NOMO-1 treated with DMSO at 0.1 percent for 48 hours (cell line): Measurements from ENCODE around the gene LHX4.

Source experiments
- DNase-seq: peaks from one replicate; lab custom pipeline; 2025; ENCODE audit not compliant: unreplicated experiment; lab: John Stamatoyannopoulos, UW

The LHX4 gene

DNA sequence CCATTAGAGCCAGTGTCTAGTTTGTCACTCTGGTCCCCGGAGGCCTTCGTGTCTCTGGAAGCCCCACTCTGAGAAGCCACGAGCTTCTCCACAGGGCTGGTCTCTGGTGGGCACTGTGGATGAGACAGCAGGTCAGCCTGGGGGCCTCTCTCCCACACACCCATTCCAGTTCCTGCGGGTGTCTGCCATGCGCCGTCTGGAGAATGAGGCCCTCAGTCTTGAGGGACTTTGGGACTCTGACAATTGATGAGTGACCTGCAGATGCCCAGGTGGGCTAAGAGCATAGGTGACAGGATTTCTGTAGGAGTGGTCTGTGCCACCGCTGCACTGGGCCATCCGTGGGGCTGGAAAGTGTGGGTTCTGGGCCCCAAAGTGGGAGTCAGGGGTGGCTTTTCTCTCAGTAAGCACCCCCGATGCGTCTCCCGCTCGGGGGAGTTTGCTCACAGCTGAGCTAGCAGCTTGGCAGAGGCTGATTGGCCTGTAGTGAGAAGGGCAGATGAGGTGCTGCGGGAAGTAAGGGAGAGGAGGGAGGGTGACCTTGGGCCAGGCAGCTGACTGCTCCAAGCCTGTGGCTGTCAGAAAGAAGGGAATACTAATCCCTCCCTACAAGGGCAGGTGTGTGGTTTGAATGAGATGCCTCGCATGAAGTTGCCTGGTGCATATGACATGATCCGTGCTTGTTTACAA, 26.4 kb downstream of the LHX4 start:
- no peak for DNase-seq

DNA sequence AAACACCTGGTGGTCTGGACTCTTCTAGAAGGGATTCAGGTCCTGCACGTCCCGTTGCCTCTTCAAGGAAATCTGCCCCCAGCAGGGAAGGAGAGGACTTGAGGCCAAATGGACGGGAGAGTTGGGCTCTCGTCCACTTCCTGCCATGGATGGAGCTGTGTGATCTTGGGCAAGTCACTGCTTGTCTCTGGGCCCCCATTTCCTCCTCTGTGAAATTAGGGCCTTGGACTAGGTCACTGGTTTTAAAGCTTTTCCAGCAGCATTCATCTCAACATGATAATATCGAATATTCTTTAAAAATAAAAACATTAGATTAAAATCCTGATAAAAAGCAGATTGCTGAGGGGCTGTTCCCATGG, 26.9 kb downstream of the LHX4 start:
- DNase-seq, result no peak

DNA sequence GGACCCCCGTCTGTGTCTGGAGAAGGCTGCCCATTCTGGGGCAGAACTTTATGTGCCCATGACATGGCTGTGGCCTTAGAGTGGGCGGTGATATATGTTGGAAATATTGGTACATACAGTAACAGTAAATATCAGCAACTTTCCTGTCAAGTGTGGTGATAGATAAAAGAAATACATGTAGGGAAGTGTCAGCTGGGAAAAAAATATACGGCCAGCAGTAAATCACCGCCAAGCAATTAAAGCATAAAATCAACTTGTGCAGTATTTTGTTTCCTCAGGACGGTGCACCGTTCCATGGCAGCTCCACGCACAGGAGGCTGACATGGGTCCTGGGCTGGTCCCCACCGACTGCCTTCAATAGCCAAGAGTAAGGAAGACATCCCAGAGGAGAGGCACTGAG, 27.4 kb downstream of the LHX4 start:
- DNase-seq, result no peak

DNA sequence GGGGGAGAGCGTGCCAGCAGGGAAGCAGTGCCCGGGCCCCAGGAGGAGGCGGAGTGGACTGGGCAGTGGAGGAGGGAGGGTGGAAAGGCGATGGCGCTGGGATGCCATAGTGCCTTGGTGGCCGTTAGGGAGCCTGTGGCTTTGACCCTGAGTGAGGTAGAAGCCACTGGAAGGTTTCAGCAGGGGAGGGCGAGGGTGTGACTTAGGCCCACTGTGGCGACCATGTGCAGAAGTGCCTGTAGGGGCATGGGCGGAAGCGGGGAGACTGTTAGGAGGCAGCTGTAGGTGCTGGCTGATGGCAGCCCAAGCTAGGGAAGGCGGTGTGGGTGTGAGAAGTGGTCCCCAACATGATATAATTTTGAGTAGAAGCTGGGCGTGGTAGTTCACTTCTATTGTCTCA, 28.2 kb downstream of the LHX4 start:
- no peak for DNase-seq

DNA sequence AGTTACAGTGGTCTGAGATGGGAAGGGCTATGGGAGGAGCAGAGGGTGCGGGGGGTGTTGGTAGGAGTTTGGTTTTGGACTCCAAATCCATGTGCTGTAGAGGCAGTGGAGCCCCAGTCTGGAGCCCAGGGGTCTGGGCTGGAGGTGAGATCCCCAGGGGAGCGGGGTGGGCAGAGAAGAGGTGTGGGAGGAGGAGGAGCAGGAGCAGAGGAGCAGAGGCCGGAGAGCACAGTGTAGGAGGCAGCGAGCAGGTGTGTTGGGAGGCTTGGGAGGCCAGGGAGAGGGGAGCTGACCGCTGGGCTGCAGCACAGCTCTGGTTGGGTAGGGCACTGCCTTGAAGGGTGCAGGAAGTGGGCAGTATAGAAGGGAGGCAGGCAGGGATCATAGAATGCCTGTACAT, 28.9 kb downstream of the LHX4 start:
- no peak for DNase-seq

DNA sequence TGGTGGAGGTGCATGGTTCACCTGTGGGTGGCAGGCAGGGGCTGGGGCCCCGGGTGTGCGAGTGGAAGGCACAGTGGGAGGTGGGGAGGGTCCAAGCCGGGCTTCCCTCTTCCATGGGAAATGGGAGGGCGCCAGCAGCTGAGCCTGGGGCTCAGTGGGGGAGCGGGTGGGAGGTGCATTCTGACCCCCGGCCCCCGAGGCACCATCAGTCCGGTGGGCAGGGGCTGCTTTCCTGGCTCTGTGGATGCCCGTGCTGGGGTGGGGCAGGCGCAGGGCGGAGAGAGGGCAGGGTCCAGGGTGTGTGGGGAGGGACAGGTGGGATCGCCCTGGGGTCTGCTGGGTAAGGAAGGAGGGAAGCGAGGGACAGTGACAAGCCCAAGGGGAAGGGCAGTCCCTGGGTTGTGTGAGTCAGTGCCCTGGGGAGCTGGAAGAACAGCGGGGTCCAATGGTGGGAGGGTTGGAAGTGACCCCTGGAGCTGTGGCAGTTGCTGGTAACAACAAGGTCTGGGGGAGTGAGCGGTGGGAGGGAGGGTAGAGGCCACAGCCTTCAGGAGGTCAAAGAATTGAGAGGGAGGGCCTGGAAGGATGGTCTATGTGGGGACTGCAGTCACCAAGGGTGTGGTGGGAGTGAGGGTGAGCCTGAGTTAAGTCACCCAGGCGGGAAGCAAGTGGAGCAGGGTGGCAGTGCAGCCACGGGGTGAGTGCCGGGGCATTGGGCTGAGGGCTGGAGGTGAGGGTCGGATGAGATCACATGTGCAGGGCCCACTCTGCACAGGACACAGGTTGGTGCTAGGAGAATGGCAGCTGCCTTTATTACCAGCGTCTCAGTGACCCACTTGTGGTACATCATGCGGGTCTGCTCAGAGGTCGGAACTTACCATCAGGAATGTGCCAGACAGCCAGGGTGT, 29.6 kb downstream of the LHX4 start:
- no peak for DNase-seq

DNA sequence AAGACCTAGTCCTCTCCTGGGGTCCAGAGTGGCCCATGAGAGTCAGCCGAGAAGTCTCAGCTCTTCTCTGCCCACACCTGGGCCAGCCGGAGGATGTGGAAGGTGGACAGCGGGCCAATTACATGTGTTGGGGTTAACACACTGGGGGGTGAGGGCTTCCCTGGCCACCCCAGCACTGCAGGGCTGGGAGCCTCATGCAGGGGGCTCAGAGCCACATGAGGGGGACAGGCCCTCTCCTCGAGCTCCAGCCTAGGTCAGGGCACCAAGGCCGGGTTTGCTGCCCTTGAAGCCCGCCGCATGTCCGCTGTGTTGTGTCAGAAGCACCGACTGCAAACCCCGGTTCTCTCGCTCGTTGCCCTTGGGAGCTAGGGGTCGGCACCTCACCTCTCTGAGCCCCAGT, 30.5 kb downstream of the LHX4 start:
- no peak for DNase-seq

DNA sequence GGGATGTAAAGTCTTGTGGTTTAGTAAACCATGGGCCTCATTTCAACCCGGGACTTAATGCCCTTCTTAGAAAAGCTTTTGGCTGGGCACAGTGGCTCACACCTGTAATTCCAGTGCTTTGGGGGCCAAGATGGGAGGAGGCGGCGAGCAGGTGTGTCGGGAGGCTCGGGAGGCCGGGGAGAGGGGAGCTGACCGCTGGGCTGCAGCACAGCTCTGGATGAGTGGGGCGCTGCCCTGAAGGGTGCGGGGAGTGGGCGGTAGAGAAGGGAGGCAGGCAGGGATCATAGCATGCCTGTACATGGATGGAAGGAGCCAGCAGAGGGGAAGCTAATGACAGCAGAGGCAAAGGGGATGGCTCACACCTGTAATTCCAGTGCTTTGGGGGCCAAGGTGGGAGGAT, 31.0 kb downstream of the LHX4 start:
- DNase-seq, result no peak

DNA sequence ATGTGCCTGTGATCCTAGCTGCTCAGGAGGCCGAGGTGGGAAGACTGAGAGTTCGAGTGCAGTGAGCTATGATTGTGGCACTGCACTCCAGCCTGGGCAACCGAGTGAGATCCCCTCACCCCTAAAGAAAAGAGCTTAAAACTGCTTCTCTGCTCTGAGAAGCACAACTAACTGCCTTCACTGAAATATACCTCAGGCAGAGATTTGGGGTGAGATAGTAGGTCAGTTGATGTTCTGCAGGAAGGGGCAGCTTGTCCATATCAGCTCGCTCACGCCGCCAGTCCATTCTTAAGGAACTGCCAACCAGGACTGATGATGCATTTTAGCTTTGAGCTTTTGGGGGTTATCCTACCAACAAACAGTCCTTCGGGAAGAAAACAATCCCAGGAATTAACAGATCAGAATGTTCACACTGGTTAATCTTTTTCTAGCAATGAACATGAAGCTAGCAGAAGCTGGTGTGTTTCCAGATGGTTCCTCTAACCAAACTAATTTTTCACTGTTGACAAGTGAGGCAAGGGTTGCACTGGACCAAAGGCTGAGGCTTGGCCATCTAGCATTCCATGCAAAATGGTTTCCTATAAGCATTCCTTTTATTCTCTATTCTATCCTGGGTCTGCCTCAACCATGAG, 31.6 kb downstream of the LHX4 start:
- DNase-seq, result no peak

DNA sequence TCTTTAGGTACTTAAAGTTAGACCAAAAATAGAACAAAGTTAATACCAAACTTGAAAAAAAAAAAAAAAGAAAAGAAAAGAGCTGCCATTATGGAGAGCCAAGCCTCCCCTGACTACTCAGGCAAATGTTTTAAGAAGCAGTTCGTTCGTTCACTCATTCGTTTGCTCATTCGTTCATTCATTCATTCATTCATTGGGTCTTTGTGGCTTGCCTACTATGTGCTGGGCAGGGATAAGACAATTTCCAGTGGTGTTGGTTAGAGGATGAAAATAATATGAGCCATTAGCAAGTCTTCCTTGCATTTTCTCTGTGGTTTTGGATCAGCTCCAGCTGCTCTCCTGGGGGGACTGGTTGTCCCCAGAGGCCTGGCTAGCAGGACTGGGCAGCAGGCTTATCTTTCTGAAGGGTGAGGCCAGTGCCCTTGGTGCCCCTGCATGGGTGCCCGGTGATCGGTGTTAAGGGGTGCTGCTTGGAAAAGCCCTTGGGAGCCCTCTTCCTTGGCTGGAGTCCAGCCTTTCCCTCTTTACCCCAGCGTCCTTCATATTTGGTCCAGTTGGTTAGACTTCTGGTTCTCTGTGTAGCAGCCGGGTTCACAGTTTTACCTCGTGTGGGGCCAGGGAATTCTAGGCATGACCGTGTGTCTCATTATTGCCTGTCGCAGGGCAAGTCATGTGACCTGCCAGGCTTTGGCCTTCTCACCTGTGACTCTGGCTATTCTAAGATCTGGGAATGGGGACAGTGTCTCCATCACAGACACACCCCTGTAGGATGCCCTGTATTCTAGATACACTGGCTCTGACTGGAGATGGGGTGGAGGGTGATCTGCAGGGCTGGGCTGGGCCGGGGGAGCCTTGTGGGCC, 32.8 kb downstream of the LHX4 start:
- DNase-seq, result no peak

DNA sequence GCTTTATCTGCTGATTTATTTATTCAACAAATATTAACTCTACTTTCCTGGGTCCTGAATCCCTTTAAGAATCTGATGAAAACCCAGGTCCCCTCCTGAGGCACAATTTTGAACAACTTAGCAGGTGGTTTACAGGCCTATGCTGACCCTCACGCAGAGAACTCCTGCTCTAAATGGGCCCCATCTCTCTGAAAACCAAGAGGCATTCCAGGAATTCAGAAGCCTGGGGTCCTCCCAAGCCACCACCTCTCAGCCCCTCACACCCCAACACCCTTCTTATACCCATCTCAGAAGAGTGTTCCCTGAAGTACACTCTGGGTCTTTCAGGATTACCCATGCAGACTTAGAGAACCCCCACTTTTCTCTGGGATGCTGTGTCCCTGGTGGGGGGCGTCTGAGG, 34.5 kb downstream of the LHX4 start:
- no peak for DNase-seq

DNA sequence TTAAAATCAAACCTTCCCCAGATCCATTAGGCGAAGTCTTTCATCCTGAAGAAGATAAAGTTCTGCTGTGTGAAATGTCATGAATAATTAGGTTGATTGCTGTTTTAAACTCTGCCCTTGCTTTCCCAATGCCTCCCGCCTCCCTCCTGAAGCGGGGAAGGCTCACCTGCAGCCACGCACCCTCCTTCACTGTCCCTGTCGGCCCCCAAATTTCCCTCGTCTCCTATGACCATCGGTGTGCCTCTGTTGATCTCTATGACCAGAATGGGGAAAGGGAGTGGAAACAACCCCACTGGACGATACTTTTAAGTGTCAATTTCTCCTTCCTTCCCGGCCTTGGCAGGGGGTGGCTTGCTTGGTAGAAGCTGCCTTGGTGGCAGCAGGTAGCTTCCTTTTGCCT, 35.1 kb downstream of the LHX4 start:
- no peak for DNase-seq

DNA sequence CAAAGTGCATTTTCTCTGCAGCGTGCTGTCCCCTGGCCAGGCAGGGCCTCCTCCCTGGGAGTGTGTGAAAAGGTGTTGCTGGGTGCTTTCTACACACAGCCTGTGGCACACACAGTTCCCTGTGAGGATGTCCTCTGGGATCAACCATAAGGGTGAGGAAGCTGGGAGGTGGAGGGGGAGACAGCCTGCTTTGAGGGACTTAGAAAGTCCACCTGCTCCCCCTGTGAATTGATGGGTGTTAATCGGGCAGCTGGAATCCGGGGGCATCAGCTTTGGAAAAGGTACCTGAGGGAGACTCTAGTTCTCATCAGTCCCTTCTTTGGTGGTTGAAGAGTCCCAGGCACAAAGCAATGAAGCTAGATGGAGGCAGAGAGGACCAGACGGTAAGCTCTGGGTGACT, 35.8 kb downstream of the LHX4 start:
- DNase-seq, result no peak

DNA sequence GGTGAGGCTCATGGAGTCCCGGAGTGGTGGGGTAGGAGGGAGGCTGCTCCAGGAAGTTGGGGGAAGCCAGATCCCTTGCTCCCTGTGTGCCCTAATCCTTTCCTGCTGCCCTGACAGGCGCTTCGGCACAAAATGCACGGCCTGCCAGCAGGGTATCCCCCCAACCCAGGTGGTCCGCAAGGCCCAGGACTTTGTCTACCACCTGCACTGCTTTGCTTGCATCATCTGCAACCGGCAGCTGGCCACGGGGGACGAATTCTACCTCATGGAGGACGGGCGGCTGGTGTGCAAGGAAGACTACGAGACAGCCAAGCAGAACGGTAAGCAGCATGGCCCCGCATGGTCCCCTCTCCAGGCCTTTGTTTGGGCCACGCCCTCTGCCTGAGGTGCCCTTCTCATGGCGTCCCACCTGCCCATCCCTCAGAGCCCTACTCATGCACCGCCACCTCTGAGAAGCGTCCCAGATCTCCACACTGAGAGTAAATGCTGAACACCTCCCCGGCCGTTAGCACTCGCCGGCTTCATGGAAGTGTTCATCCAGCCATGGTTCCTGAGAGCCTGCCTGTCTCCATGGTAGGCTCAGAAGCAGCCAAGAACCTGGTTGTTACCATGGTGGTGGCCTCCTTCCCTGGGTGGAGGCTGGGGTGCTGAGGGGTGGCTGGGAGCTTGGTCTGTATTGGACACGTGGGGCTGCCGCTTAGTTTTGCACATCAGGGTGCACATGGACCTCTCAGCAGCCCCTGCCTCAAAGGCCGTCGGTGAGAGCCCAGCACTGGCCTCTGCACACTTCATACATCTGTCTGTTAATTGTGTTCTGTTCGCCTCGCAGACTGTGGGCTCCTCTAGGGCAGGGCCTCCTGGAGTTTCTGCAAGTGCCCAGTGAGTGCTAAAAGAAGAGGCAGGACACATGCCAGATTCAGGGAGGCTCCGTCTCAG, 36.5 kb downstream of the LHX4 start:
- no peak for DNase-seq

DNA sequence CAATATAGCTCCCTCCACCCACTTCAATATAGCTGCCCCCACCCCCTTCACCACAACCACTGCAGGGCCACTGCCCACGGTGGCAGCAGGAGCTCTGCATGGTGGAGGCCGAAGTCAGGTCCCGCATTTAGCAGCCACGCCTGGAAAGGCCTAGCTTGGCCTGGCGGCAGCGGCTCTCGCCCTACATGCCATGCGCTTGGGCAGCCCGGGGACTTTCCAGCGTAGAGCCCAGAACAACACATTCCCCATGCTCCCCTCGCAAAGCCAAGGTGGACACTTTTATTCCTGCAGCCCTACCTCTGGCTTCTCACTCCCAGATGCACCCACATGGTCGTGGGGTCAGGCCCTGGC, 37.1 kb downstream of the LHX4 start:
- DNase-seq, result no peak

DNA sequence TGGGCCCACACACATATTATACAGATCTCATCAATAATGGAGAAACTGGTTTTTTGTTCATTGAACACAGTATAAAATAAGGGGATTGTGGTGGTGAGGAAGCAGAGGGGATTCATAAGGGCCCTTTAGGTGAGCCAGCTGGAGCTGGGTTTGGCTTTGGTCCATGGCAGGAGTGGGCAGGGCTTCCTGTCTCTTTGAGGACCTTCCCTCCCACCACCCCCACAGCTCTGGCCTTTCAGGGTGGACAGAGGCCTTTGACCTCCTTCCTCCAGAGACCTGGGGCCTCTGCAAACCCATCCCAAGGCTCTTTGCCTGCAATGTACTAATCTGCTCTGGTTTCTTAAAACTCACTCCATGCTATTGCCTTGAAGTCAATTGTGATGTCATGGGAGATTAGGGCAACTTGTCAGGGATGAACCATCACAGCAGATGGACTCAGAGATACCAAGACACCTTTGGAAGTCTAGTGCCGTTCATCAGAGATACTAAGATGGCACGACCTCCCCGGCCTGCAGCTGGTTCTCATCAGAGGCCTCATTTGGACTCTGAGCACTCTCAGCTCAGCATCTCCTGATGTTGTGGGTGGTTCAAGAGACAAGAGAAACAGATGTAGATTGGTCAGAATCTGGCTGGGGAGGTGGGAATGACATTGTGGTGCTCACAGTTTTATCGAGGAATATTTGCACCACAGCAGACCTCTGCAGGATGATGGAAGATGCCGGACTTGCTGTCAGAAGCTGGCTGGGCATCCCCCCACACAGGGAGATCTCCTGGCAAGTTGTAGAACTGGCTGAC, 37.9 kb downstream of the LHX4 start:
- DNase-seq, result no peak

DNA sequence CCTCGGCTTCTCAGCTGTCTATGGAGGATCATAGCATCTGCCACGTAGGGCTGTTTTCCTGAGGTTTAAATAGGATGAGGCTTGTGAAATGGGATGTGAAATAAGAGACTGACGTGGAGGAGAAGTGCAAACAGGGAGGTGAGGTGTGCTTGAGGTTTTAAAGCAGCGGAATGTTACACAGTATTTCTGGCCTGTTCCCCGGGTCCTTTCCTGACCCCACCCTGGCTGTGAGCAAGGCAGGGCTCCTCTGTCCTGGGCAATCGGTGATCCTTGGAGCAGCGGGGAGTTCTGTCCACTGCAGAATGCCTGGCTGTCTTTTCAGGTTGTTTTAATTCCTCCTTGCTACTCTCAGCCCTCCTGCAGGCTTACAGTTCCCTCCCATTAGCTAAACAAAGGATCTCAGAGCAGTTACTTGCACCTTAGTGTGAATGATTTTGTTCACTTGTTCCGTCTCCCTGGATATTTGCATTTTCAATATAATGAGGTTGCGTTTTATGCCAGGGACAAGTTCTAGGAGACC, 38.6 kb downstream of the LHX4 start:
- DNase-seq, result no peak

DNA sequence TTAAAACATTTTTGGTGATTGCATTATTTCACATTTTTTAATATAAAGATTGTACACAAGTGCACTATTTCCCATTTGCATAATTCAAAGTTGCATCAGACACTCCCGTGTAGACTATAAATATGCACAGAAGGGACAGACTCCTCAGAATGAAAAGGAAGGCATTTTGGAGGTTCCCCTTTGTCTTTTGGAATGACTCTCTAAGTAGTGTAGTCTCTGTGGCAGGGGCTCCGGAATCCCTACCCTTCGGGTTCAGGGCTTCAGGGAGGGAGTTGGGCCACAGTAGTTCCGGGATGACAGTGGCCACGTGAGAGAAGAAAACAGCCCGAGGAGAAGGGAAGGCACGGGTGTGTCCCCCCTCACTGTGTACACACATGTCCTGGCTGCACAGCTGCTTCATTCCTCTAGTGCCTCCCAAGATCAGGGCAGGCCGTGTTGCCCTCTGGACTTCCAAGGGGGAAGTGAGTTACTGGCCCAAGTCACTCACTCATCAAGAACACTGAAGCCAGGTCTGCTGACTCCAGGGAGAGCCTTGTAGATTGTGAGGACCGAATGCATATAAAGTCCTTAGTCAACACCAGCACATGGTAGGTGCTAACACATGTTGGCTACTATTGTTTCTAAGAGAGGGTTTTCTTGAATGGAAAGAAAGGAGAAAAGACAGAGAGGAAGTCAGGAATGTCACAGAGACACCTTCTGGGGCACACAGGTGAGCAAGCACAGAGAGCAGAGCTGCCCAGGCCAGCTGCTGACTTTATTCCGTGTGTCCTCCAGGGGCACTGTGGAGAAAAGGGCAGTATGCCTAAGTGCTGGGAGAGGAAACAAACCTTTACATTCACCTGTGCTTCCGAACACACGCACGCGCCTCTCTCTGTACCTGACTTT, 39.8 kb downstream of the LHX4 start:
- no peak for DNase-seq
